HG02981 (cell line): ENCODE results near the gene IL1RAPL1.

Experiments used
- ATAC-seq: cut with Tn5 transposase; IDR thresholded peaks from one replicate; pipeline ENCODE4 v1.9.1; 2021; ENCODE audit warnings: mild to moderate bottlenecking, moderate library complexity; ENCODE audit not compliant: unreplicated experiment

The IL1RAPL1 gene

DNA sequence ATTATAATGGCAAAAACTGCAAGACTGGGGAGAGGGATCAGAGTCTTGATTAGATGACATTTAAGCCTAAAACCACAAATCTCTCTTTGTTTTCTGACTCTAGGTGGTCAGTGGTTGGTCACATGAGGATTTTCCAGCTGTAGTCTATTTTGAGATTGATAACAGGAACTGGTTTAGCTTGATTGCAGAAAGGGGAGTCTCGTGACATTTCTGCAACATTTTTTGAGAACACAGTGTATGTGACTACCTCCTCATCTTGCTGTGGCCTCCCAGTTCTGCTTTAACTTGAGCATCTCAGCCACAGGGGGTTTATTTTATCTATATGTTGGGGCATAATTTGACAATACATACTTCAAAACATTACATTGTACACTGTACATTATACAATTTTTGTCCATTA, 901.7 kb downstream of the IL1RAPL1 start:
- ATAC-seq = no peak

DNA sequence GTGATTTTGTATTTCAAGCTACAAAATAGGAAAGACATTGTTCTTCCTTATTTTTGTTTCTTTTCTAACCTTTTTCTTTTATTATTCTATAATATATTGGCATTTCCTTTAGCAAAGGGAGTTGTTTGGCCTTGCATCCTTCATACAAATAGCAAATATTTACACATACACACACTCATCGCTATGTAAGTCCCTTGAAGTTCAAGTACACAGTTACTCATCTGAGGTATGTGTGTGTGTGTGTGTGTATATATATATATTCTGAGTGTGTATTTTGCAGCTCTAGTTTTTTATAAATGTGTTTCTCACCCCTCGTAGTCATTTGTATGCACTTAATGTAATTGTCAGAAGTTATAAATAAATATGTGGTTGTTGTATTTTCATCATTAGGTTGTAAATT, 903.4 kb downstream of the IL1RAPL1 start:
- no peak for ATAC-seq

DNA sequence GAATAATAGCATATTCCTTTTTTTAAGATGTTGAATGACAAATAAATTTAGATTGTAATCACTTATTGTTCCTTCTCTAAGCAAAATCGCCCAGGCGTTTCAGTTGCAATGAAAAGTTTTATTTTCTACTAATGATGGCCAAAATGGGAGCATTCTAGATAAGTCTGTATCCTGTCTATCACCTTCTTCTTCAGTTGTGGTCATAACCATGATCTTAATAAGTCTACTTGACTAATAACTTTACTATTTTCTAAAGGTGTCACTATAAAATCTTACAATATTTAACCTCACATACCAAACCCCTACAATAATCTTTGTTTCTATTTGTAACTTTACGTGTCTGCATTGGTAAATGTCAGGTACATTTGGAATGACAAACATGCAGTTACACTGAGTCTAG, 904.4 kb downstream of the IL1RAPL1 start:
- ATAC-seq = no peak

DNA sequence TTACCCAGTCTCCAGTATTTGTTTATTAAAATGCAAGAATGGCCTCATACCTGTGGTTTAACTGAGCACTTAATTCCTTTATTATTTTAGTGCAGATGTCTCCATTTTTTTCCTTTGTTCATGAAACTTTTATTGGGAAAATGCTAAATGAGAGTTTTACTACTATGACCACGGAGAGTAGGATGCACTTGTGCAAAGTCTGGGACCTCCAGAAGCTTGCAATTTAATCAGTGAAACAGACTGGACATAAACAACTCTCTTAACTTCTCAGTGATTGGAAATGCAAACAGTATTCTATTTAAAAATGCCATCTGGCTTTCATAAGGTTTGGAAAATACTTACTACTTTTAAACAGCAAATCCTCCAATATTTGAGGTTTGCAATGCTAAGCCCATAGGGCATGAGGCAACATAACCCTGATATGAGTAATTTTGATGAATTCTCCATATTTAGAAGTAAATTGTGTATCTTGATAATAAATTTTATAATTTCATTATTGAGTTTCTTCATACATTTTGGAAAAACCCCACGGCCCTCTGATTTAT, 909.5 kb downstream of the IL1RAPL1 start:
- no peak for ATAC-seq

DNA sequence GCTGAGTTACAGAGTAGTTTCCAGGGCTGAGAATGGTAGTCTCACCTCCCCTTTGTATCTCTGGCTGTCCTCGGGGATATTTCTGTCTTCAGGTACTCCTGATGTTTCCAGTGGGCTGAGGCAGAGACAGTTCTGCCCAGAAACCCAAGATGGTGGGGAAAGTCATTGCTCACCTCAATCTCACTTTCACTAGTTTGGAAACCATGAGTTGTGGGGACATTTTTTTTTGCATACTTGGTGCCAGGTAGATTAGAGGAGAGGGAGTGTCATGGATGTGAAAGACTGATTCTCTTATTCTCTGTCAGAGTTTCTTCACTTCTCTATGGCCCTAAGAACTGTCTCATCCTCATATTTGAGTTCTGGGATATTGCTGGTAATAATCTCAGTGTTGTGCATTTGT, 919.5 kb downstream of the IL1RAPL1 start:
- ATAC-seq = no peak

DNA sequence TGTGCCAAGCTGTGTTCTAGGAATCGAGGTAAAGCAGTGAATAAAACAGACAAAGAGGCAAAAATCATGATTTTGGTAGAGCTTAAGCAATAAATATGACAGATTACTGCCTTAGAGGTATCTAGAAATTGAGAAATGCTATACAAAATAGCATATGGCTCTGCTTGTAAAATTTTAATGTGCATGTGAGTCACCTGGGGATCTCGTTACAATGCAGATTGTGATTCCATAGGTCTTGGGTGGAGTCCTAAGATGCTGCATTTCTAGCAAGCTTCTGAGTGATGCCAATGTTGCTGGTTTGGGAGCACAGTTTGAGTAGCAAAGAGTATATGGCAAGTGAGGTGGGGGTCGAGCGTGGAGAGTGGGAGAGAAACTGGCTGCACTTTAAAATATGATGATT, 930.9 kb downstream of the IL1RAPL1 start:
- ATAC-seq = no peak

DNA sequence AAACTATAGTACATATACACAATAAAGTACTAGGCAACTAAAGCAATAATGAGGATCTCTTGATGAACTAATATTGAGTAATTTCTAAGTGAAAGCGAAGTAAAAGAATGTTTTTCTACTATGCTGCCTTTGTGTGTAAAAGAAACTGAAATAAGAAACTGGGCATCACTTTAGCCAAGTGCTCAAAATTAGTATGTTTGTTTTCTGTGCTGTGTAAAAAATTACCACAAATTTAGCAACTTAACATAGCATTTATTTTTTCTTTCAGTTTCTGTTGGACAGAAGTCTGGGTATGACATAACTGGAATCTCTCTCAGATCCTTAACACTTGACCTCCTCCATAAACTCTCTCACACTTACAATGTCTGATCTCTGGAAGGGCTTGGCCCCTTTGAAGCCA, 941.0 kb downstream of the IL1RAPL1 start:
- ATAC-seq = peak; percentile 74

DNA sequence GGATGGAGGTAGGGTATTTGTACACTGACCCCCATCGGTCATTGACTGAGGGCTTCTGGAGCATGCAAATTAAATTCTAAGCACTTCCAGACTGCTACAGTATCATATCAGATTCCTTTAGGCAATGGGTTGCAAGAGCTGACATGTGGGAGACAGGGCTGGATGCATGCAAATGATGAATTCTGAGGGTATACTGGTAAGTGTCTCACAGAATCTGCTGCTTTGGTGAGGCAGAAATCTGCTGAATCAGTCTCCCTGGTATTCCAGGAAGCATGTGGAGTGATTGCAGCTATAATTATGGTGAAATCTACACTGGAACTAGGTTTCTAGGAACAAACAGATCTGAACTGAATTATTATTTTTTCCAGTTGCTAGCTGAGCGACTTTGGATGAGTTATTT, 943.3 kb downstream of the IL1RAPL1 start:
- no peak for ATAC-seq

DNA sequence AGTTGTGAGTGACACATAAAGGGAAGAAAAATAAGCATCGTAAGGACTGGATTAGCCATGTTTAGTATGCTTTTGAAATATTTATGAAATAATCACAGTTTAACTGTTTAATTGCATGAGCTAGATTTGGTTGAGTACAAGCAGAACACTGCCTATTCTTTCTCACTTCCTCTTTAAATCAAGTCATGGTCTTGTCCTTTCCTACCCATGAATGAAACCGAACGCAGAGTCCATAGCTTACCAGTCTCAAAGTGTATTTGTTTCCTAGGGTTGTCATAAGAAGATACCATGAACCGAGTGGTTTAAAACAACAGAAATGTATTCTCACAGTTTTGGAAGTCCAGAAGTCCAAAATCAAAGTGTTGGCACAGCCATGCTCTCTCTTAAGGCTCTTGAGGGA, 944.1 kb downstream of the IL1RAPL1 start:
- peak; percentile 82 for ATAC-seq

DNA sequence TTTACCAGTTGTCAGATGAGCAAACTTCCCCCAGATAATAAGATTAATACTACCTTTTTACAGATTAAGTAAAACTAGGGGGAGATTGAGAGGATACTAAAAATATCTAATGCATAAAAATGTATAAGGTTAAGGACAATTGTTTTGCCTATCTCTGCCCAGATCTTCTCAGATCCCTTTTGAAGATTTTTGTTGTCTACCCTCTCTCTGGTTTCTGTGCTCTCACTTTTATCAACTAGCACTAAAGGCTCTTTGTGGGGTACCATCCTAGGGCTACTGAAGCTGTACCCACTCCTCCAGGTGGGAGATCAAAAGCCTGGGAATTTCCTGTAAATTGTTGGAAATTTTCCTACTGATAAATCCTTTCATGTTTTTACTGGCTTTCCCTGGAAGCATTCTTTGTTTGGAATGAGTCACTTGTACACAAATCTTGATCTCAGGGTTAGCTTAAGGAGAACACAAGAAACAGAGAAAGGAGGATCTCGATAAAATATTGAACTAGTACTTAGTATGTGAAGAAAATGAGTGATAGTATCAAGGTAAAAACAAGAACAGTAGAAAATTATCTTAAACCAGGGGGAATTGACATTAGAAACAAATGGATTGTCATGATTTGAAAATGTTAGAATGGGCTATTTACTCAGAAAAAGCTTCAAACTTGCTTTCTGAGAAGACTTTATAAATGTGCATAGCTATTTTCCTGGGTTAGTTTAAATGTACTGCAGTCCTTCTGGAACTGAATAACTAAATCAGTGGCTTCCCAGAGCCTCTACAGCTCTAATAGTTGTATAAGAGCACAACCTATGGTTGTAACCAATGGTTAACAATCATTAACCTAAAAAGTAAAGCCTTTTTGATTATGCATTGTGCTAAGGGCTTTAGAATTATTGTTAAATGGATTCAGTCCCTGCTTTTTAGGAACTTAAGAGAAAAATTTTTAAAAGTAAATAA, 948.2 kb downstream of the IL1RAPL1 start:
- ATAC-seq = no peak

DNA sequence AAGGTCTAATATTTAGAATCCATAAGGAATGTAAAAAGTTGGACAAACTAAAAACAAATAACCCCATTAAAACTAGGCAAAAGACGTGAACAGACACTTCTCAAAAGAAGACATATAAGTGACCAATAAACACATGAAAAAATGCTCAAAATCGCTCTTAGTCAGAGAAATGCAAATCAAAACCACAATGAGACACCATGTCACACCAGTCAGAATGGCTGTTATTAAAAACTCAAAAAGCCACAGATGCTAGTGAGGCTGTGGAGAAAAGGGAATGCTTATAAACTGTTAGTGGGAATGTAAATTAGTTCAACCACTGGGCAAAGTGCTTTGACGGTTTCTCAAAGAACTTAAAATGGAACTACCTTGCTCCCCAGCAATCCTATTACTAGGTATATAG, 953.8 kb downstream of the IL1RAPL1 start:
- ATAC-seq = no peak

DNA sequence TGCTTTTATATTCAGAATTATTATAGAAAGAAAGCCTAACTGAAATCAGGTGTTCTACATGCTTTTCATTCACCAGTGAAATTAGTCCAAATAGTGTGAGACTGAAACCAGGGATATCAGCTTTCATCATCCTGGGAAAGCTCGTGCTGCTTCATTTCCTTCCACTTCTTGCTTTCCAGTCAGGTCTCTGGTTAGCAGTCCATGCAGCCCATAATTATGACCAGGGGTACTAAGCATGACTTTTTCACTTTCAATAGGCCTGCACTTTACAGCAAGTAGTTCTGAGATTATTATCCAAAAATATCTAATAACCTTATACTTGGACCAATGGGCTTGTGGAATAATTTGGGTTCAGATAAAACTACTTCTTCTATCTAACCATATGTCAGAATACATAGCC, 954.9 kb downstream of the IL1RAPL1 start:
- no peak for ATAC-seq

DNA sequence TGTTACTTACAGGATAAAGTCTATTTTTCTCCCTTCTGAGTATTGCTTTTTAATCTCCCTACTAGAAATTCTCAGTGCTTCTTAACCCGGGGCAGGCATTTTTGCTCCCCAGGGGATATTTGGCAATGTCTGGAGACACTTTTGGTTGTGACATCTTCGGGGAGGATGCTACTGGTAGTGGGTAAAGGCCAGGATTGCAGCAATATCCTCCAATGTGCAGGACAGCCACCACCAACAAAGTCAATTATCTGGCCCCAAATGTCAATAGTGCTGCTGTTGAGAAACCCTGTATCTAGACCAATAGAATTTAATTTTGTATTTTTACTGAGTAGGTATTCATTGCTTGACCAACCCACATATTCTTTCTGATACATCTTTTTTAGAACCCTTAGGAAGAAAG, 958.6 kb downstream of the IL1RAPL1 start:
- ATAC-seq = no peak

DNA sequence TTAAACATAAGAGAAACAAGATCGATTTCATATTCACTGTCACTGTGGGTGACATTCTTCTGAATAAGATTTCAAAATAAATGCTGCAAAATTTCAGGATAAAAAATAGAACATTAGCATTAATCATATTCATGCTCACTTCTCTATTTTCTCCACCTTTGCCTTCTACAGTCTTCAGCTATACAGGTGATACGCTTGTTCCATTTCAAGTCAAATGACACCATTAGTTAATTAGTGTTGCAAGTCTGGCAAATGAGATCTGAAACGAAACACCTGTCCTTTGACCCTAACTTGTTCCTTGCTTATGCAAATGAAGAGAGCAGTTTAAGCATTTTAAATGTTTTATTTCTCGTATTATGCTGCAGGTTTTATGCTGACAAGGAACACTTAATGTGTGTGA, 960.6 kb downstream of the IL1RAPL1 start:
- no peak for ATAC-seq

DNA sequence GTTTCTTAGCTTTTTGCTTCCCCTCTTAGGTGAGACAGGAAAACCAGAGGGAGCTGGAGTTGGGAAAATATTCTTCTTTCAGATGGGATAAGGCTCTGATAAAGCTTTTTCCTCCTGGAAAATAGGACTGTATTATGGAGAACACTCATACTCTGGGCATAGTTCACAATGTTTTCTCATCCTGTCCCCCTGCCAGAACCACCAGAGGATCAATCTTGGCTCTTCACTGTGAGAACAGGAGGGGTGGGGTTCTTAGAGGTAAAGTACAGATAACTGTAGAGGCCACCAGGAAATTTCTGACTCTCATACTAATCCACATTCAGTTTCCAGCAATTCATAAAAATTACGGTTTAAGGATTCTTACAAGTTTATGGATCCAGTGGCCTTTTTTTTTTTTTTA, 966.3 kb downstream of the IL1RAPL1 start:
- no peak for ATAC-seq

DNA sequence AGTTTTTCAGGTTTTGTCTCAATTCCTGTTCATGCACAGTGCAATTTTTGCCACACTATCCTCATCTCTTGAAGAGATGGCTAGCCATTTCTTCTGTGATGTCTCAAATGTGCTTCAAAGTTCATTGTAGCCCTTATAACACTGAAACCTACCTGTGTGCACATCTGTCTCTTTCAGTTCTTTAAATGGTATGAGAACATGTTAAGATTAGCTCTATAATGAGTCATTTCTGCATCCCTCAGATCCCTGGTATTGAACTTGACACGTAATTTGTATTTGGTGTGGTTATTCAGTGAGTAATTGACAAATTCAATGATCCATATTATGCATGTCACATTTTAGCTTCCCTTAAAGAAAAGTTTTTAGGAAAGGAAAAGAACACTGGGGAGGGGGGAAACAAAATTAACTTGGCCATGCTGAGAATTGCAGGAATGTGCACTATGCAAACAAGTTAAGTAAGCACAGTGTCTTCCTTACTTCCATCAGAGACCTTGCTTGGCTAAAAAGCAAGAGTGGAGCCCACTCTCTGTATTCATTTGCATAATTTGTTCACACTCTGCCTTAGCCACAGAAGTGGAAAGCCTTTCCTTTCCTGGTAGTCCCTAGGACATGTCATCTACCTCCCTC, 968.3 kb downstream of the IL1RAPL1 start:
- peak; percentile 97 for ATAC-seq

DNA sequence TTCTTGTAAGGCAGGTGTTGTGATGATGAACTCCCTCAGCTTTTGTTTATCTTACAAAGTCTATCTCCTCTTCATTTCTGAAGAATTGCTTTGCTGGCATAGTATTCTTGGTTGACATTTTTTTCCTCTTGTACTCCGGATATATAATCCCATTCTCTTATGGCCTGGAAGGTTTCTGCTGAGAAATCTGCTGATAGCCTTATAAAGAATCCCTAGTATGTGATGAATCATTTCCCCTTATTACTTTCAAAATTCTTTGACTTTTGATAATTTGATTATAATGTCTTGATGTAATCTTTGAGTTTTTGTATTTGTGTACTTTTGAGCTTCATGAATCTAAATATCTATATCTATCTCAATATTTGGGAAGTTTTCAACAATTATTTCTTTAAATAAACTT, 972.8 kb downstream of the IL1RAPL1 start:
- ATAC-seq = no peak

DNA sequence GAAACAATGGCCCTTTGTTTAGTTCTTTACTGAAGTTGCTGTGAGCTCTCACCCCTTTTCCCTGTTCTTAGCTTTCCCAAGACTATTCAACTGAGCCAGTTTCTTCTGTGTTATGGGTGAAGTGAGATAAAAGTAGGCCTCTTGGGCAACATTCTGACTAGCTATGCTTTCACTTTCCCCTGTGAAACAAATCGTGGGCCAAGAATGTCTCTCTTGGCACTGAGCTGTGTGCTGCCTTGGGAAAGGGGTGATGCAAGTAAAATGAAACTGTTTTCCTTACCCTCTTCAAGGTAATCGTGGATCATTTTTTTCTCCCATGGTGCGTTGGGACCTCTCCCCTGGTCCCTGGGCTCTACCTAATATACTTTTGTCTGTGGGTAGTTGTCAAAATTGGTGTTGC, 974.2 kb downstream of the IL1RAPL1 start:
- ATAC-seq = no peak

DNA sequence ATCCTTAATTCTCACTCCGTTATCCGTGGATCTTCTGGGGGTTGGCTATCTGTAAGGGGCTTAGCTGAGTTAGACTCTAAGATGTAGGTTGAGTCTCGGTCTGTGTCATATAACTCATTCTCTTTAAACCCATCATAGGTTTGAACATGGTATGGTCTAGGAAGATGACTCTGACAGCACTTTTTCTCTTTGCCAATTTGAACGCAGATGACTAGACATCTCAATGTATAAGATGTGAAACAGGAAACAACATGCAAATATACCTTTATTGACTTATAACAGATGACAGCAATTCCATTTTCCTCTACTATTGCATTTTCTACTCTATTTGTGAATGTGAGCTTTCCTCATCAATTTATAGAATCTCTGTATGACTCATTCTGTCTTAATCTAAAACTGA, 993.3 kb downstream of the IL1RAPL1 start:
- no peak for ATAC-seq

DNA sequence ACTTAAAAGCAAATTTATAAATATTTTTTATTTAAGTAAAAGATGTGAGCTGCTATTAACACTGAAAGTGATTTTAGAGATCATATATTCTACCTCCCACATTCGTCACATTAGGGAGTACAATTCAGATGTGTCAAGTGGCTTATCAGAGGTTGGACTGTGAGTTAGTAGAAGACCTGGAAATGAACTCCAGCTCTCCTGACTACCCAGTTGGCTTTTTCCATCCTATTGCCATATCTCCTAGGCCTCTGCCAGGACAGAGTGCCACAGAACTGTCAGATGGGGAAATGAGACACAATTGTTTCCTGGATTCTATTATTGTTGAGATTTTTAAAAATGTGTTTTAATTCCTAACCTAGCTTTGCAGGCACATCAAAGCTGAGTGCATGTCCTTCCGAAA, 994.0 kb downstream of the IL1RAPL1 start:
- no peak for ATAC-seq

DNA sequence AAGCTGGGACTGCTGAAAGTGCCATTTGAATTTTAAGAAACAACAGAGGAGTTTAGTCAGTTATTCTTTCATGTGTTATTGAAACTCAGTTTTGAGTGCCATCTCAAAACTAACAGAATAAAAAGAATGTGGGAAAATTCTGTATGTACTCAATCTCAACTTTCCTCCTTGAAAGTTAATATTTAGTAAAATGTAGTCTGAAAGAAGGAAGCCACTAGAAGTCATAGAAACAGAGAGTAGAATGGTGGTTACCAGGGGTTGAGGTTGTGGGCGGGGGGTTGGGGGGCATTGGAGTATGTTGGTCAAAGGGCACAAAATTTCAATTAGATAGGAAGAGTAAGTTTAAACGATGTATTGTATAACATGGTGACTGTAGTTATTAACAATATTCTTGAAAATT, 999.9 kb downstream of the IL1RAPL1 start:
- no peak for ATAC-seq

DNA sequence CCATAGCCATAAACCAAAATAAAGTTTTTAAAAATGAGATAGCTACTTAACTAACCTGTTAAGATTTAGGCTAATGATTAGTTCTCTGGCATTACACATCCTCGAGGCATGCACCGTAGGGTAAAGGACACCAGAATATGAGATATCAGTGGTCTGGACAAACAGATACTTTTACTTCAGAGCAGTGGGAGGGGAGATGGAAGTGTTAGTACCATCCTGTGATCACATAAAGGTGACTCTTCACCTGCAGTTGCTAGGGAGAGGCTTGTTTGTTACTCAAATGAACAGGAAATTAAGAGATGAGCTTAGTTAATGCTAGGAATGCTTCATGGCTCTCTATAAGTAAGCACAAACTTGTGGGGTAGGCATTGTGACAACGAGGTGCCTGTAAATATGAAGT, 1003.7 kb downstream of the IL1RAPL1 start:
- ATAC-seq = no peak
